ENCODE measurements around the gene FKBP1B. TPM values are rescaled to one million over a fixed set of nuclear protein-coding genes. Genes with fewer than 3 reads are reported as not detected.

Gene FKBP1B
- polyA plus RNA-seq, 3 donors = 5.2 to 10.1 (median 7.2) TPM

DNA sequence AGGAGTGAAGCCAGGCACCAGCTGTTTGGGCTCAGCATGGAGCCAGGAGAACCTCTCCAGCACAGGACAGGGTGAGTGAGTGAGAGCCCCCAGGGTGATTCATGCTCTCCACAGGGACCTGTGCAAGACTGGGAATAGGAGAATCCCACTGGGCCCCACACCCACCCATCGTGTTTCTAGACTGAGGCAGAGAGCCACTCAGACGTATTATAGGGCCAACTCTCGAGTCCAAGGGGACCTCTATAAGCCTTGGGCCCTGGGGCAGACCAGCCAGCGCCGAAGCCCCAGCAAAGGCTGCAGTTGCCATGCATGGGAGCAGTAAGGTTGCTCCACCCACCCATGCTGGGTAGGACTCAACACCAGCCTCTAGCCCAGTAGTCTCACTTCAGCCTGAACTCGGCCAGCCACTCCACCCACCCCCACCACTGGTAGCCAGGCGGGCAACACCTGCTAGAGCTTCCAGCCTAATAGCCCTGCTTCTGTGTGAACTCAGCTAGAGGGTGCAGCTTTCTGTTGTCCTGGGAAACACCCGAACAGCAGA lies 54.6 kb downstream of the FKBP1B start:
- no peak for DNase-seq
- Mint-ChIP-seq H3K36me3 (peaks cover 19 to 45% of the 10 kb centered on the region in 2 donors), H3K27me3 (ENCODE audit: low read depth in 3 of 3) (peaks cover 0 to 2% (median 0%) of the 10 kb centered on the region in 3 donors), H3K4me3 (no peak overlapping the region), H3K4me1 (no peaks in the 10 kb centered on the region), H3K9me3 (peaks cover 29 to 49% (median 42%) of the 10 kb centered on the region in 7 donors), H3K27ac (no peak overlapping the region)
- Histone ChIP-seq H3K4me3 (replicated peaks in 1 of 3; ENCODE audit: low read depth in 2 of 3, low read length in 3 of 3) (no peak overlapping the region), H3K9ac (ENCODE audit: insufficient read depth, low read length, poor library complexity, severe bottlenecking) (no peak overlapping the region), H3K4me2 (replicated peaks; ENCODE audit: extremely low read depth, low read length, poor library complexity, severe bottlenecking) (no peak overlapping the region), H3K27ac (ENCODE audit: low read depth in 1 of 2, low read length in 2 of 2) (no peak overlapping the region), H3K79me2 (ENCODE audit: insufficient read depth, low read length) (no peaks in the 10 kb centered on the region), H3K4me1 (ENCODE audit: control insufficient read depth in 1 of 2, insufficient read depth in 2 of 2, low read length in 2 of 2) (no peaks in the 10 kb centered on the region), H4K20me1 (ENCODE audit: insufficient read depth, low read length) (no peaks in the 10 kb centered on the region), H2AFZ (ENCODE audit: insufficient read depth, low read depth, low read length, poor library complexity, severe bottlenecking) (no peak overlapping the region), H3K9me3 (replicated peaks in 1 of 2; ENCODE audit: control insufficient read depth in 1 of 2, insufficient read depth in 1 of 2, low read length in 2 of 2) (peaks cover 6 to 22% of the 10 kb centered on the region in 2 donors), H3K36me3 (replicated peaks in 1 of 2; ENCODE audit: control insufficient read depth in 1 of 2, insufficient read depth in 2 of 2, low read length in 2 of 2) (peaks cover 13 to 20% of the 10 kb centered on the region in 2 donors), H3K27me3 (ENCODE audit: control insufficient read depth in 2 of 2, insufficient read depth in 2 of 2, low read length in 2 of 2) (no peaks in the 10 kb centered on the region)
- TF ChIP-seq, protein P1, sequence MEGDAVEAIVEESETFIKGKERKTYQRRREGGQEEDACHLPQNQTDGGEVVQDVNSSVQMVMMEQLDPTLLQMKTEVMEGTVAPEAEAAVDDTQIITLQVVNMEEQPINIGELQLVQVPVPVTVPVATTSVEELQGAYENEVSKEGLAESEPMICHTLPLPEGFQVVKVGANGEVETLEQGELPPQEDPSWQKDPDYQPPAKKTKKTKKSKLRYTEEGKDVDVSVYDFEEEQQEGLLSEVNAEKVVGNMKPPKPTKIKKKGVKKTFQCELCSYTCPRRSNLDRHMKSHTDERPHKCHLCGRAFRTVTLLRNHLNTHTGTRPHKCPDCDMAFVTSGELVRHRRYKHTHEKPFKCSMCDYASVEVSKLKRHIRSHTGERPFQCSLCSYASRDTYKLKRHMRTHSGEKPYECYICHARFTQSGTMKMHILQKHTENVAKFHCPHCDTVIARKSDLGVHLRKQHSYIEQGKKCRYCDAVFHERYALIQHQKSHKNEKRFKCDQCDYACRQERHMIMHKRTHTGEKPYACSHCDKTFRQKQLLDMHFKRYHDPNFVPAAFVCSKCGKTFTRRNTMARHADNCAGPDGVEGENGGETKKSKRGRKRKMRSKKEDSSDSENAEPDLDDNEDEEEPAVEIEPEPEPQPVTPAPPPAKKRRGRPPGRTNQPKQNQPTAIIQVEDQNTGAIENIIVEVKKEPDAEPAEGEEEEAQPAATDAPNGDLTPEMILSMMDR (IDR thresholded peaks at IDR 0.05) = no peak
- intact Hi-C loops (cut with micrococcal nuclease) = no loop called here
- WGBS (ENCODE audit: insufficient coverage) = 98% methylated on average over 6 of the region's 8 CpGs

DNA sequence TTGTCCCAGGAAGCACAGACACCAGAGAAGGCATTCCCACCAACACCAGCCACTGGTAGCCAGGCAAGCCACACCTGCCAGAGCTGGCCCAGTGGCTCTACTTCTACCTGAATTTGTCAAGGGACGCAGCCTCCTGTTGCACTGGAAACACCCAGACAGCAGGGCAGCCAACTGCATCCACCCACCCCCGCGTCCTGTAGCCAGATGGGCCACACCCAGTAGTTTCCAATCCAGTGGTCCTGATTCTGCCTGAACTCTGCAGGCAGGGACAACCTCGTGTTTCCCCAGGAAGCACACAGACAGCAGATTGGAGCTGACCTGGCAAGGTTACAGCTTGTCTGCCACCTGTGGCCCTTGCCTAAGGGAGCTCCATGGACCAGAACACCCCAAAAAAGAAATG lies 55.4 kb downstream of the FKBP1B start:
- no peak overlapping the region for H3K4me3 Mint-ChIP-seq
- H3K4me2 ChIP-seq (replicated peaks; ENCODE audit: extremely low read depth, low read length, poor library complexity, severe bottlenecking) = no peak overlapping the region
- no peaks in the 10 kb centered on the region for H3K4me1 ChIP-seq (ENCODE audit: control insufficient read depth in 1 of 2, insufficient read depth in 2 of 2, low read length in 2 of 2)
- no peak overlapping the region for H2AFZ ChIP-seq (ENCODE audit: insufficient read depth, low read depth, low read length, poor library complexity, severe bottlenecking)
- DNase-seq = no peak
- H4K20me1 ChIP-seq (ENCODE audit: insufficient read depth, low read length) = no peaks in the 10 kb centered on the region
- peaks cover 19 to 45% of the 10 kb centered on the region in 2 donors for H3K36me3 Mint-ChIP-seq
- TF ChIP-seq, protein P1 (IDR thresholded peaks at IDR 0.05) = no peak
- WGBS (ENCODE audit: insufficient coverage) = 87% methylated on average over 4 of the region's 4 CpGs
- peaks cover 23 to 49% (median 37%) of the 10 kb centered on the region in 7 donors for H3K9me3 Mint-ChIP-seq
- intact Hi-C loops (cut with micrococcal nuclease) = no loop called here
- H3K9me3 ChIP-seq (replicated peaks in 1 of 2; ENCODE audit: control insufficient read depth in 1 of 2, insufficient read depth in 1 of 2, low read length in 2 of 2) = peaks cover 6 to 22% of the 10 kb centered on the region in 2 donors
- H3K79me2 ChIP-seq (ENCODE audit: insufficient read depth, low read length) = no peaks in the 10 kb centered on the region
- peaks cover 13 to 20% of the 10 kb centered on the region in 2 donors for H3K36me3 ChIP-seq (replicated peaks in 1 of 2; ENCODE audit: control insufficient read depth in 1 of 2, insufficient read depth in 2 of 2, low read length in 2 of 2)
- H3K27ac Mint-ChIP-seq = no peak overlapping the region
- H3K4me3 ChIP-seq (replicated peaks in 1 of 3; ENCODE audit: low read depth in 2 of 3, low read length in 3 of 3) = no peak overlapping the region
- no peaks in the 10 kb centered on the region for H3K27me3 ChIP-seq (ENCODE audit: control insufficient read depth in 2 of 2, insufficient read depth in 2 of 2, low read length in 2 of 2)
- H3K4me1 Mint-ChIP-seq = no peaks in the 10 kb centered on the region
- no peak overlapping the region for H3K27ac ChIP-seq (ENCODE audit: low read depth in 1 of 2, low read length in 2 of 2)
- H3K9ac ChIP-seq (ENCODE audit: insufficient read depth, low read length, poor library complexity, severe bottlenecking) = no peak overlapping the region
- H3K27me3 Mint-ChIP-seq (ENCODE audit: low read depth in 3 of 3) = peaks cover 0 to 2% (median 0%) of the 10 kb centered on the region in 3 donors

All from CD14-positive monocyte (primary cell).